Psoas muscle (tissue), 8 donors: ENCODE measurements around the gene GAR1. TPM values are rescaled to one million over a fixed set of nuclear protein-coding genes. Genes with fewer than 3 reads are reported as not detected.
"Not testable (repeated sequence)": the region's sequence is repeated elsewhere in the genome, so short reads cannot be mapped to it uniquely, and the experiment has no call there.

Source experiments
- ATAC-seq, 4 donors: fragments of 200-7000 bp; cut with Tn5 transposase; one replicate each; pipeline ENCODE4 v1.9.1; 2020; ENCODE audit warnings: moderate library complexity in 3 of 4, mild to moderate bottlenecking in 2 of 4
- DNase-seq, 2 donors: peaks; one replicate each; pipeline ENCODE4 v3.0.0-alpha.2; 2020
- H3K27ac ChIP-seq: fragments of 200-600 bp; one replicate; pipeline ENCODE4 v1.8.0; 2022
- H3K27me3 ChIP-seq, 3 donors: fragments of 200-600 bp in 1 of 3; one replicate each; pipeline versions ENCODE4 v1.6.1 to v1.8.0; 2013 to 2022; ENCODE audit warnings: low read length in 2 of 3, mild to moderate bottlenecking in 2 of 3, moderate library complexity in 1 of 3; ENCODE audit not compliant: insufficient read depth in 3 of 3
- H3K36me3 ChIP-seq, 2 donors: fragments of 200-600 bp in 1 of 2; one replicate each; pipeline versions ENCODE4 v1.6.1 to v1.8.0; 2013 to 2022; ENCODE audit warnings: low read depth in 1 of 2, mild to moderate bottlenecking in 1 of 2, moderate library complexity in 1 of 2; ENCODE audit not compliant: insufficient read depth in 1 of 2
- H3K4me1 ChIP-seq: fragments of 200-600 bp; one replicate; pipeline ENCODE4 v1.8.0; 2022
- H3K4me3 ChIP-seq: fragments of 200-600 bp; one replicate; pipeline ENCODE4 v1.8.0; 2022; ENCODE audit warnings: mild to moderate bottlenecking
- H3K9me3 ChIP-seq: fragments of 200-600 bp; one replicate; pipeline ENCODE4 v1.8.0; 2022
- WGBS, 3 donors: extraction: QIAGEN DNeasy Blood & Tissue Kit; methylation state at CpG; one replicate each; pipeline versions ENCODE4 v1.1.6 to v1.1.7; 2013; 5-methylcytosine and 5-hydroxymethylcytosine counted together
- intact Hi-C, 2 donors: fragments of 100-400 bp; cut with DNase I; formaldehyde crosslinking; loops; one replicate each; pipeline versions ENCODE4 v1.11.0 to v1.14.2; 2022
- long read RNA-seq, 2 donors: library from polyadenylated mRNA; unstranded; transcript quantifications; one replicate each; pipeline ENCODE4 v2.0.0, GENCODE V29; 2021
- polyA plus RNA-seq, 3 donors: library from polyadenylated mRNA; stranded (reverse); fragments of 200-250 nt; gene quantifications; one replicate each; pipeline ENCODE4 v1.2.3, GENCODE V29; 2013
- total RNA-seq, 4 donors: library from RNA; stranded (reverse); fragmentation: NEBNext Ultra II Directional in 2 of 4; extraction: Animal tissue kit (Norgen Biotek cat#: 25700) in 2 of 4; gene quantifications; one replicate each; pipeline versions ENCODE4 v1.2.1 to v1.2.4, GENCODE V29; 2021 to 2023
- TF ChIP-seq, protein P1 (sequence below): fragments of 200-600 bp; IDR thresholded peaks from one replicate; pipeline ENCODE4 v1.8.0; 2022; ENCODE audit warnings: antibody characterized with exemption
- donor health status: healthy with polysubstance abuse.
- donor health status: DM: no; HTN: no; CAD: no; lungs with moderate emphysema.
- donor health status: Bipolar disorder and iron deficiency.
- donor health status: healthy.
- donor health status: DM: yes; HTN: yes; CAD: no.
- donor health status: DM: no; HTN: no; CAD: no.
- donor health status: DM: no; HTN: no; CAD: no.
- donor health status: DM: yes; HTN: yes; CAD: no.

GAR1 gene
- total RNA-seq (10 to 100 TPM in 3 of 4 donors, 1 to 10 TPM in 1; 7.7 to 17.9 (median 11.3) TPM), polyA plus RNA-seq (10 to 100 TPM; 14.4 to 54.5 (median 26.0) TPM)
- long read RNA-seq, donor 1, transcript GAR1-201 (7 exons, 1,224 nt), result major isoform, 7 of 9 reads
- long read RNA-seq, donor 1, partial matches to known transcripts, result 1 of 9 reads
- long read RNA-seq, donor 1, other reads (novel, unspliced or antisense), result 1 of 9 reads
- long read RNA-seq, donor 2, transcript GAR1-201 (7 exons, 1,224 nt), result major isoform, 7 of 12 reads
- long read RNA-seq, donor 2, partial matches to known transcripts, result 1 of 12 reads
- long read RNA-seq, donor 2, other reads (novel, unspliced or antisense), result 1 of 12 reads

DNA sequence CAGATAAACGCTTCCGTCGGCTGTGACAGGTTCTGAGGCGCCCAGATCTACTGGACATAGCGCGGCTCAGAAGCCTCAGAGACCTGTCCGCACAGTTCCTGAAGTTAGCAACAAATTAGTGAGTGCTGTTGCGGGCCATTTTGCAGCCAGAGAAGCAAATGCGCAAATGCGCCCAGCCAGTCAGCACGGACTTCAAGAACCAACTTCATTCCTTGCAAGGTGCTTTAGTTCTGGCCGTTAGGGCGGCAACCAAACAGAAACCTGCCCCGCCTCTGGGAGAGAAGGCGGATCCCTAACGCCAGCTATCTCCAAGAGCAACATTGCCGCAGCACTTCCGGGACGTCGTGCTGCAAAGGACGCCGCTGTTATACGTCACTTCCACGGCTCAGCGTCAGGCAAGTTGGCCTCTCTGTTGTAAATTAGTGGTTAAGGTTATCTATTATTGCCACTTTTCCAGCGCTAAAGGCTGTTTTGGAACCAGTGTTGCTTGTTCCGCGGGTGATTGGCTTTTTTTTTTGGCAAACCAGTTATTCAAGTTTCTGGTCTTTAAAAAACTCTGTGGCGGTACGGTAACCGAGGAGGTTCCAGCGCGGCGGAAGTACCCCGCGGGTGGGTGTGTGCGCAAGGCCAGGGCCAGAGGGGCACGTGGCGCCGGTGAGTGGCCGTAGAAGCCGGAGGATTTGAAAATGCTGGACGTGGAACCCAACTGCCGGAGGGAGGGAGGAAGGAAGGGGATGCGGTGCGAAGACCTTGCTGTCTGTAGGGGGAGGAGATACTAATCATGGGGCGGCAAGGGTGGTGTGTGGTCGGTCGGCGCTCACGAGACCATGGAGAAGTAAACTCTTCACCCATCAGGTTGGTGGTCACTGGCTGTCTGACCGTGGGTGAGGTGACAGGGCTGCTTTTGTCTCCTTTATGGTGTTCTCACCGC lies at the start of gene GAR1:
GAR1 (plus strand) TSS at position 612 of the 931 bp plus-strand sequence. CDS start 403 bp downstream, outside the sequence.
- no peaks in the 10 kb centered on the region for H3K27me3 ChIP-seq
- DNase-seq, result peak; percentile 87 to 93
- intact Hi-C loops, result loop anchor here (2.0 to 10.0 kb wide), 4 partner anchors 87 to 388 kb away; partner anchors contain the start of gene CASP6 (in 1 of the 2)
- peak; percentile 99 to 100 (median 100) for ATAC-seq
- H3K9me3 ChIP-seq, result no peaks in the 10 kb centered on the region
- H3K4me1 ChIP-seq, result peaks cover 10% of the 10 kb centered on the region
- H3K36me3 ChIP-seq, result peaks cover 5 to 32% of the 10 kb centered on the region in 2 donors
- peak within 1 kb of the TSS; percentile 92 for H3K4me3 ChIP-seq
- TF ChIP-seq, protein P1, sequence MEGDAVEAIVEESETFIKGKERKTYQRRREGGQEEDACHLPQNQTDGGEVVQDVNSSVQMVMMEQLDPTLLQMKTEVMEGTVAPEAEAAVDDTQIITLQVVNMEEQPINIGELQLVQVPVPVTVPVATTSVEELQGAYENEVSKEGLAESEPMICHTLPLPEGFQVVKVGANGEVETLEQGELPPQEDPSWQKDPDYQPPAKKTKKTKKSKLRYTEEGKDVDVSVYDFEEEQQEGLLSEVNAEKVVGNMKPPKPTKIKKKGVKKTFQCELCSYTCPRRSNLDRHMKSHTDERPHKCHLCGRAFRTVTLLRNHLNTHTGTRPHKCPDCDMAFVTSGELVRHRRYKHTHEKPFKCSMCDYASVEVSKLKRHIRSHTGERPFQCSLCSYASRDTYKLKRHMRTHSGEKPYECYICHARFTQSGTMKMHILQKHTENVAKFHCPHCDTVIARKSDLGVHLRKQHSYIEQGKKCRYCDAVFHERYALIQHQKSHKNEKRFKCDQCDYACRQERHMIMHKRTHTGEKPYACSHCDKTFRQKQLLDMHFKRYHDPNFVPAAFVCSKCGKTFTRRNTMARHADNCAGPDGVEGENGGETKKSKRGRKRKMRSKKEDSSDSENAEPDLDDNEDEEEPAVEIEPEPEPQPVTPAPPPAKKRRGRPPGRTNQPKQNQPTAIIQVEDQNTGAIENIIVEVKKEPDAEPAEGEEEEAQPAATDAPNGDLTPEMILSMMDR, result no peak
- peak within 1 kb of the TSS; percentile 92 for H3K27ac ChIP-seq
- WGBS, 3 donors, result 0% methylated on average over 53 of the region's 53 CpGs

DNA sequence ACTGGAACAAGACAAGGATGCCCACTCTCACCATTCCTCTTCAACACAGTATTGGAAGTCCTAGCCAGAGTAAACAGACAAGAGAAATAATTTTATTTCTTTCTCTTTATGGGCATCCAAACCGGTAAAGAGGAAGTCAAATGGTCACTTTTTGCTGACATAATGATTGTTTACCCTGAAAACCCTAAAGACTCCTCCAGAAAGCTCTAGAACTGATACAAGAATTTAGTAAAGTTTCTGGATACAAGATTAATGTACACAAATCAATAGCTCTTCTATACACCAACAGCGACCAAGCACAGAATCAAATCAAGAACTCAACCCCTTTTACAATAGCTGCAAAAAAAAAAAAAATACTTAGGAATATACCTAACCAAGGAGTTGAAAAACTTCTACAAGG lies 33.5 kb upstream of the GAR1 start:
- DNase-seq, ATAC-seq, H3K27ac ChIP-seq, H3K27me3 ChIP-seq, intact Hi-C loops, H3K4me1 ChIP-seq, H3K4me3 ChIP-seq, H3K36me3 ChIP-seq, H3K9me3 ChIP-seq: not testable (repeated sequence)
- 82 to 88% (median 85%) methylated on average over 2 of the region's 2 CpGs for WGBS, 3 donors

DNA sequence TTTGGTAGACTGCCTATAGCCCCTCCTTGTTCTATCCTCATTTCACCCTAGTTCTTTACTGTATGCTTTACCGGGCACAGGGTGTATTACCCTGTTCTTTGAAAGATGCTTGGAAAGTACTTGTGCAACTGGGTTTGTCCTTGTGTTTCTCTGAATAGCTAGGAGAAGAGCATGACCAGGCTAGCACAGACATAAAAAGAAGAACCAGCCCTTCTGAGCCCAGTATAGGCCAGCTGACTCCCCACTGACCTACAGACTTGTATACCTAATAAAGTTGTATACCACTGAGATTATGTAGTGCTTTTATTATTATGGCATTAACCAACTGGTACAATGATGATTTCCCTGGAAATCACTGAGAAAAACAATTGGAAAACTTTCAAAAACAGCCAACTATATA lies 28.7 kb upstream of the GAR1 start:
- H3K27ac ChIP-seq, result no peak overlapping the region
- H3K4me3 ChIP-seq, result no peak overlapping the region
- TF ChIP-seq, protein P1, result no peak
- no peak for DNase-seq
- intact Hi-C loops, result no loop called here
- 85 to 90% (median 88%) methylated on average over 1 of the region's 1 CpG for WGBS, 3 donors
- no peak for ATAC-seq
- H3K27me3 ChIP-seq, result no peaks in the 10 kb centered on the region
- no peaks in the 10 kb centered on the region for H3K9me3 ChIP-seq
- no peaks in the 10 kb centered on the region for H3K36me3 ChIP-seq
- no peaks in the 10 kb centered on the region for H3K4me1 ChIP-seq

DNA sequence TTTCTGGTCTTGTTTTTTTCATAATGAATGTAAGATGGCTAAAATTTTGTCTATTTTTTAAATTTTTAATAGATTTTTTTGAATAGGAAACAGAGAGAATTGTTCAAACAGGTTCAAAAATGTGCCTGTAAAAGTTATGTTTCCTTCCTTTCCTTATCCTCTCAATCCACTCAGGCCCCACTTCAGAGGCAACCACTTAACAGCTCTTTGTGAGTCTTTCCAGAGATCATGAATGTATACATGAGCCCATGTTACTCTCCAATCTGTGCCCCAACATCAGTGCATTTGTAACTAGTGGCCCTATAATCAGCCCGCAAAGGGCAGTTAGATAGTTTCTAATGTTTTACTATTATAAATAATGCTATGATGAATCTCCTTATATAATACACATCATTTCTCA lies 27.8 kb upstream of the GAR1 start:
- no peak overlapping the region for H3K4me3 ChIP-seq
- TF ChIP-seq, protein P1, result no peak
- DNase-seq, result no peak
- no peaks in the 10 kb centered on the region for H3K9me3 ChIP-seq
- WGBS, 3 donors, result 88 to 96% (median 92%) methylated on average over 1 of the region's 1 CpG
- no peaks in the 10 kb centered on the region for H3K4me1 ChIP-seq
- no peak overlapping the region for H3K27ac ChIP-seq
- intact Hi-C loops, result no loop called here
- no peaks in the 10 kb centered on the region for H3K36me3 ChIP-seq
- no peak for ATAC-seq
- no peaks in the 10 kb centered on the region for H3K27me3 ChIP-seq

DNA sequence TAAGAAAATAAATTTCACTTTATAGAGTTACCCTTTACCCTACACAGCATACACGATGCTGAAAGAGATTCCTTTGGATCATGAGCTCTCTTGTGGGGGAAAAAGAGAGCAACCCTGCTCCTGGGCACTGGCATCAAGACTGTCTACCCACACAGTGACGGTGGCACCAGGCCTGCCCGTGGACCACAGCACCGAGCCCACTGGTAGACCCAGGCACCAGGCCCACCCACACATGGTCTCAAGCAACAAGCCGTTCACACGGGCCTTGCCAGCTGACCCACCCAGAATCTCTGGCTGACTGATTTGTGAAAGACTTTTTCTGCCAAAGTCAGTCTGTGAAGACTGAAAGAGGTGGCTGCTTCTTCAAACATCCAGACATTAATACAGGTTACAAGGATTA lies 20.5 kb upstream of the GAR1 start:
- TF ChIP-seq, protein P1, result no peak
- intact Hi-C loops, result no loop called here
- no peak for ATAC-seq
- Histone ChIP-seq H3K27me3 (no peaks in the 10 kb centered on the region), H3K4me3 (no peak overlapping the region), H3K9me3 (peaks cover 6% of the 10 kb centered on the region), H3K36me3 (no peaks in the 10 kb centered on the region), H3K4me1 (no peaks in the 10 kb centered on the region), H3K27ac (no peak overlapping the region)
- DNase-seq, result no peak
- WGBS, 3 donors, result 89 to 90% (median 89%) methylated on average over 6 of the region's 6 CpGs
